SH-SY5Y (cell line): ENCODE results near the gene PREX1.

Experiments used
- GATA2 ChIP-seq: IDR thresholded peaks from 2 replicates; pipeline ENCODE4 v1.6.1; 2011; ENCODE audit warnings: mild to moderate bottlenecking, low read depth, low read length
- GATA3 ChIP-seq: IDR thresholded peaks from 2 replicates; pipeline ENCODE4 v1.6.1; 2011; ENCODE audit warnings: low read depth, mild to moderate bottlenecking, low read length, moderate library complexity

DNA sequence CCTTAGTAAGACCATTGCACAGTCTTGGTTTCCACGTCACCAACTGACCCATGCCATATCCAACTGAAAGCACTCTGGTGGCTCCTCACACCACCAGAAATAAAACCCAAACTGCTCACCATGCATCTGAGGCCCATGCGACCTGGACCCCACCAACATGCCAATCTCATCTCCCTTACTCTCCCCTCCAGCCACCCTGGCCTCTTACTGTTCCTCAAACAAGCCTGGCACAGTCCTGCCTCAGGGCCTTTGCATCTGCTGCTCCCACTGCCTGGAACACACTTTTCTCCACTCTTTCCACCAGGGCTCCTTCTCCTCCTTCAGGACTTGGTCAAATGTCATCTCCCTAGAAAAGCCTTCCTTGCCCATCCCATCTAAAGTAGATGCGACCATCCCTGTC is 8.7 kb downstream of the PREX1 start:
- TF ChIP-seq GATA2 (no peak), GATA3 (no peak)
